HepG2 (cell line): ENCODE results near the gene BFAR. TPM values are rescaled to one million over a fixed set of nuclear protein-coding genes. Genes with fewer than 3 reads are reported as not detected.

Experiments
- ATRX ChIP-seq: sonication (generic); formaldehyde crosslinking; IDR thresholded peaks from 2 replicates; pipeline ENCODE4 v1.4.0; 2020; ENCODE audit warnings: missing genetic modification reagents, borderline replicate concordance
- BCLAF1 ChIP-seq: fragments of 450-650 bp; IDR thresholded peaks from 2 replicates; pipeline ENCODE4 v1.6.1; 2017; ENCODE audit warnings: mild to moderate bottlenecking
- CCDC6 ChIP-seq: sonication (generic); formaldehyde crosslinking; IDR thresholded peaks from 2 replicates; pipeline ENCODE4 v1.8.1; 2022; ENCODE audit warnings: mild to moderate bottlenecking, missing genetic modification reagents, moderate library complexity
- CREB1 ChIP-seq, 2 experiments: fragments of 450-650 bp in 1 of 2; IDR thresholded peaks; 2 replicates each; pipeline ENCODE4 v1.6.1; 2016 to 2017; ENCODE audit warnings: control low read depth in 1 of 2, mild to moderate bottlenecking in 1 of 2, missing compliant biosample characterization in 1 of 2, missing genetic modification characterization in 1 of 2
- CTCF ChIP-seq: sonication (generic); formaldehyde crosslinking; IDR thresholded peaks from 2 replicates; pipeline ENCODE4 v1.5.0; 2020; ENCODE audit warnings: mild to moderate bottlenecking, missing genetic modification reagents, moderate library complexity
- ELF3 ChIP-seq: IDR thresholded peaks from 2 replicates; pipeline ENCODE4 v1.6.1; 2016; ENCODE audit warnings: missing genetic modification reagents, missing compliant biosample characterization
- HMGA1 ChIP-seq: sonication (generic); formaldehyde crosslinking; conservative IDR thresholded peaks from 2 replicates; pipeline ENCODE4 v1.4.0; 2020; ENCODE audit warnings: missing genetic modification reagents
- HNRNPL ChIP-seq: fragments of 200-400 bp; formaldehyde crosslinking; IDR thresholded peaks from 2 replicates; pipeline ENCODE4 v1.6.1; 2017; ENCODE audit warnings: mild to moderate bottlenecking, low read depth, low read length
- MYNN ChIP-seq: sonication (generic); formaldehyde crosslinking; IDR thresholded peaks from 2 replicates; pipeline ENCODE4 v1.4.0; 2020; ENCODE audit warnings: mild to moderate bottlenecking, low read depth, missing genetic modification reagents
- NRL ChIP-seq: sonication (generic); formaldehyde crosslinking; IDR thresholded peaks from 2 replicates; pipeline ENCODE4 v1.5.0; 2020; ENCODE audit warnings: missing genetic modification reagents, mild to moderate bottlenecking, moderate library complexity, borderline replicate concordance
- PRPF4 ChIP-seq: fragments of 200-400 bp; formaldehyde crosslinking; IDR thresholded peaks from 2 replicates; pipeline ENCODE4 v1.6.1; 2016; ENCODE audit warnings: low read length, low read depth; ENCODE audit not compliant: poor library complexity, severe bottlenecking
- SMAD3 ChIP-seq: sonication (generic); formaldehyde crosslinking; IDR thresholded peaks from 2 replicates; pipeline ENCODE4 v1.4.0; 2020; ENCODE audit warnings: missing genetic modification reagents
- SP5 ChIP-seq: IDR thresholded peaks from 2 replicates; pipeline ENCODE4 v1.6.1; 2016; ENCODE audit warnings: low read depth, borderline replicate concordance
- TRIM24 ChIP-seq: sonication (generic); formaldehyde crosslinking; IDR thresholded peaks from 2 replicates; pipeline ENCODE4 v1.8.0; 2022; ENCODE audit warnings: mild to moderate bottlenecking, missing genetic modification reagents
- ZNF253 ChIP-seq: sonication (generic); formaldehyde crosslinking; IDR thresholded peaks from 2 replicates; pipeline ENCODE4 v1.8.0; 2022; ENCODE audit warnings: mild to moderate bottlenecking, missing genetic modification reagents, borderline replicate concordance
- ZNF275 ChIP-seq: sonication (generic); formaldehyde crosslinking; IDR thresholded peaks from 2 replicates; pipeline ENCODE4 v1.8.0; 2022; ENCODE audit warnings: missing genetic modification reagents, mild to moderate bottlenecking, inconsistent platforms, borderline replicate concordance
- ZNF724P ChIP-seq: sonication (generic); formaldehyde crosslinking; IDR thresholded peaks from 2 replicates; pipeline ENCODE4 v1.8.0; 2022; ENCODE audit warnings: missing genetic modification reagents, borderline replicate concordance
- polyA plus RNA-seq, 8 experiments: library from polyadenylated mRNA; depleted of rRNA in 3 of 8; stranded (reverse) in 7 of 8; unstranded in 1 of 8; fragments of >200 nt; fragmentation: Illumina TruSeq in 4 of 8; extraction: Trizol in 4 of 8; gene quantifications; 2 replicates each; pipeline versions ENCODE4 v1.2.1 to v1.2.3, GENCODE V29; 2011 to 2016; ENCODE audit warnings: low read depth in 4 of 8, missing spikeins in 1 of 8, mixed read lengths in 1 of 8; ENCODE audit not compliant: insufficient read depth in 1 of 8
- total RNA-seq, 5 experiments: library from RNA; depleted of rRNA; stranded (reverse); fragments of >200 nt; fragmentation: Illumina TruSeq; extraction: Trizol; gene quantifications; 2 replicates each; pipeline ENCODE4 v1.2.3, GENCODE V29; 2016; ENCODE audit warnings: low read depth in 1 of 5
- TF ChIP-seq, protein P1 (sequence below): sonication (generic); formaldehyde crosslinking; IDR thresholded peaks from 2 replicates; pipeline ENCODE4 v1.8.0; 2022; ENCODE audit warnings: missing genetic modification reagents, mild to moderate bottlenecking, moderate library complexity, borderline replicate concordance
- TF ChIP-seq, protein P2 (sequence below): sonication (generic); formaldehyde crosslinking; IDR thresholded peaks from 2 replicates; pipeline ENCODE4 v1.4.0; 2020; ENCODE audit warnings: mild to moderate bottlenecking, missing genetic modification reagents

Gene BFAR
- total and polyA plus RNA-seq, 2 of the 13 experiments (the other 11 are each of a cell fraction or from before 2014, with no cell fraction given), result 96.9 to 120 TPM

DNA sequence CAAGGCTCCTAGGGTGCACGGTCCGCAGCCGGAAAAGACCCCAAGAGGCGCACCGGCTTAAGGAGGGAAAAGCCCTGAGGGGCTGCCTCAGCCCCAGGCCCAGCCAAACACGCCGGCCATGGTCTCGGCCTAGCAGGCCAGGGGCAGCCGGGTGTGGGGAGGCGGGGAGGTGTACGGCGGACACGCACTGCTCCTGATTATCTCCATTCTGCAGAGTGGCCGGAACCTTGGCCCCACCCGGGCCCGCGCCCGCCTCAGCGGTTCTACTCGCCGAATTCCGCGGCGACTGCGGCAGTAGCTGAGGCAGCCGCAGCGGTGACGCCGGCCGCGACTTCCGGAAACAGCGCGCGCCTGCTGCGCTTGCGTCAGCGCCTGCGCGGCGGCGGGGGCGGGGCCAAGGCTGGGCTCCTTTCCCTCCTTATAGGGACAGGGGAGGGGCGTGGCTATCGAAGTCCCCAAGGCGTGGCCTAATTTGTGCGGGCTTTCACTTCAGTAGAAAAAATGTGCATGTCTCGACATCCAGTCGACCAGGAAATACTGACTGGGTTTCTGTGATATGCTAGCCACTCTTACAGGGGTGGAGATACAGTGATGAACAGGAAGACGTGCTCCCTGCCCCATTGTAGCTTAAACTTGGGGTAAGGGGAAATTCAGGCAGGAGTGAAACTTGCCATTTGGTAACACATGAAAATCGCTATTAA, 2.7 kb upstream of the BFAR start, which contains the start of gene PARN (continued):
- 0 out of 2 replicates have a peak, but pooled peaks have one; percentile 2 for TF ChIP-seq CTCF (CRISPR knock-in tag)
- TF ChIP-seq SMAD3, result peak; percentile 82
- peak; percentile 67; the same call in 1 of the 2 replicates for TF ChIP-seq HNRNPL
- TF ChIP-seq, protein P1, sequence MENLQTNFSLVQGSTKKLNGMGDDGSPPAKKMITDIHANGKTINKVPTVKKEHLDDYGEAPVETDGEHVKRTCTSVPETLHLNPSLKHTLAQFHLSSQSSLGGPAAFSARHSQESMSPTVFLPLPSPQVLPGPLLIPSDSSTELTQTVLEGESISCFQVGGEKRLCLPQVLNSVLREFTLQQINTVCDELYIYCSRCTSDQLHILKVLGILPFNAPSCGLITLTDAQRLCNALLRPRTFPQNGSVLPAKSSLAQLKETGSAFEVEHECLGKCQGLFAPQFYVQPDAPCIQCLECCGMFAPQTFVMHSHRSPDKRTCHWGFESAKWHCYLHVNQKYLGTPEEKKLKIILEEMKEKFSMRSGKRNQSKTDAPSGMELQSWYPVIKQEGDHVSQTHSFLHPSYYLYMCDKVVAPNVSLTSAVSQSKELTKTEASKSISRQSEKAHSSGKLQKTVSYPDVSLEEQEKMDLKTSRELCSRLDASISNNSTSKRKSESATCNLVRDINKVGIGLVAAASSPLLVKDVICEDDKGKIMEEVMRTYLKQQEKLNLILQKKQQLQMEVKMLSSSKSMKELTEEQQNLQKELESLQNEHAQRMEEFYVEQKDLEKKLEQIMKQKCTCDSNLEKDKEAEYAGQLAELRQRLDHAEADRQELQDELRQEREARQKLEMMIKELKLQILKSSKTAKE (CRISPR knock-in tag), result no peak
- no peak for TF ChIP-seq ATRX
- TF ChIP-seq PRPF4, result no peak
- peak; percentile 98 for TF ChIP-seq ZNF275 (CRISPR knock-in tag)
- peak; percentile 96 for TF ChIP-seq ELF3 (CRISPR knock-in tag)
- peak; percentile 65 for TF ChIP-seq SP5
- no peak for TF ChIP-seq HMGA1
- peak; percentile 75; the same call in 1 of the 2 replicates for TF ChIP-seq ZNF253 (CRISPR knock-in tag)
- TF ChIP-seq BCLAF1, result no peak
- TF ChIP-seq NRL (CRISPR knock-in tag), result peak; percentile 97
- TF ChIP-seq, protein P2, sequence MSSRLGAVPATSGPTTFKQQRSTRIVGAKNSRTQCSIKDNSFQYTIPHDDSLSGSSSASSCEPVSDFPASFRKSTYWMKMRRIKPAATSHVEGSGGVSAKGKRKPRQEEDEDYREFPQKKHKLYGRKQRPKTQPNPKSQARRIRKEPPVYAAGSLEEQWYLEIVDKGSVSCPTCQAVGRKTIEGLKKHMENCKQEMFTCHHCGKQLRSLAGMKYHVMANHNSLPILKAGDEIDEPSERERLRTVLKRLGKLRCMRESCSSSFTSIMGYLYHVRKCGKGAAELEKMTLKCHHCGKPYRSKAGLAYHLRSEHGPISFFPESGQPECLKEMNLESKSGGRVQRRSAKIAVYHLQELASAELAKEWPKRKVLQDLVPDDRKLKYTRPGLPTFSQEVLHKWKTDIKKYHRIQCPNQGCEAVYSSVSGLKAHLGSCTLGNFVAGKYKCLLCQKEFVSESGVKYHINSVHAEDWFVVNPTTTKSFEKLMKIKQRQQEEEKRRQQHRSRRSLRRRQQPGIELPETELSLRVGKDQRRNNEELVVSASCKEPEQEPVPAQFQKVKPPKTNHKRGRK, result no peak
- no peak for TF ChIP-seq TRIM24
- no peak; the same call in 1 of the 2 replicates for TF ChIP-seq MYNN (CRISPR knock-in tag)
- TF ChIP-seq ZNF724P (CRISPR knock-in tag), result peak; percentile 90; the same call in 1 of the 2 replicates
- TF ChIP-seq CREB1 (IDR thresholded peaks at IDR 0.05), result peak; percentile 89
- no peak for TF ChIP-seq CREB1 (CRISPR knock-in tag; IDR thresholded peaks at IDR 0.05)
- peak; percentile 84 for TF ChIP-seq CCDC6 (CRISPR knock-in tag)
